Stromal cell of bone marrow (primary cell): ENCODE data around the gene NTNG1.

Experiments used
- DNase-seq: peaks from one replicate; pipeline ENCODE4 v3.0.0-alpha.2; 2012; ENCODE audit warnings: low read depth

Gene NTNG1

DNA sequence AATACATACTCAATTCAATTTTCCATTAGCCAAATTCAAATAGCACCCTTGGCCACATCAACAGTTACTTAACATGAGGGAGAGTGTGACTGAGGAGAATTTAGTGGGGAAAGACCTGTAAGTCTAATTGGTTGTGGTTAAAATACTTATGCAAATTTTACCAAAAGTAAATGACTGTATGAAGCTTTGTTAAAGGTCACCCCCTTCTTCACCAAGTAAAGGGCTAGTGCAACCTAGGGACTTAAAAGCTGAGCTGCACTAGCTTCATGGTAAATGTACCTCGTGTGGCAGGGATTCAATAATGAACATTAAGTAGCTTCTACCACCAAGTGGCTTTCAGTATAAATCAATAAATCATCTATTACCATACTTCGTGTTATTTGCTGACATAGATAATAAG lies 372.0 kb downstream of the NTNG1 start:
- DNase-seq, result no peak

DNA sequence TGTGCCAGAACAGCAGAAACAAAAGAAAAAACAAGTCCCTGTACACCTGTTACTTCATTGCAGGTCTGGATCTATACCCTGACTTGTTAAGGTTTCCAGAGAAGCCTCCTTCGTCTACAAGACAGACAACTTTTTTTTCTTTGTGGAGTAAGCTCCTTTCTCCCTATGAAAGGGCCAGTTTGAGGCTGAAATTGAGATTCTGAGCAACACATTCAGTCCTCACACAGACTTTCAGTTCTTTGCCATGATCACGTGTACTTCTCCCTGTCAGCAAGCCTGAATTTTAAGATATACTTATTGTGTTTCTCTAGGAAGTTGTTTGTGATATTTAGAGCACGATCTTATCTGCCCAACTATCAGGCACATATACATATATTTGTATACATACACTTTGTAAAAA lies 374.0 kb downstream of the NTNG1 start:
- DNase-seq, result no peak

DNA sequence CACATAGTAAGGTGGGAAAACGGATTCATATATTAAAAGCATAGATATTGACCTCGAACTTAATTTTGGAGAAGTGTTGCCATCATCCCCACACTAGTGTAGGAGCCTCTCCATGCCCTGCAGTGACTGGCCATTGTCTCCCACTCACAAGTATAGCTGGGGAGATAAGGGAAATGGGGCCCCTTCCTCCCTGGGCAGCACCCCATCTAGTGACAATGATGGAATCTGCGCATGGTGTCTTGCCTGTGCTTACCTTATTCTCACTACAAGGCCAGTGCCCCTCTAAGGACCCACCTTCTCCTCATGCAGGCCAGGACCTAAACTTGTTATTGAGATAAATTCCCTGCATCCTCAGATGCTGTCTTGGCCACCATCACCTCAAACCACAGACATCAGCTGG lies 374.9 kb downstream of the NTNG1 start:
- no peak for DNase-seq

DNA sequence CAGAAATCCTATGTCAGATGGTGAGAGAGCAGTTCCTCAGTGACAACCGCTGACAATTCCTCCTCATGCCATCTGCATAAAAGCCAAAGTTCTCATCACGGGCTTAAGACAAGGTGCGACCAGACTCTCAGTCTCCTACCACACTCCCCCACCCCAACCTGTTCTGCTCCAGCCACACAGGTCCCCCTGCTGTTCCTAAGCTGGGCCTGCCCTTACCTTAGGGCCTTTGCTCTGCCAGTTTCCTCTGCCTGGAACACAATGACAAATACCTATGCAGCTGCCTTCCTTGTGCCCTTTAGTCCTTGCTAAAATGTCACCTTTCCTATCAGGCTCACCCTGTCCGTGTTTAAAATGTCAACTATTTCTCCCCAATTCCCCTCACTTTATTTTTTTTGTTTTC lies 382.2 kb downstream of the NTNG1 start:
- DNase-seq, result no peak

DNA sequence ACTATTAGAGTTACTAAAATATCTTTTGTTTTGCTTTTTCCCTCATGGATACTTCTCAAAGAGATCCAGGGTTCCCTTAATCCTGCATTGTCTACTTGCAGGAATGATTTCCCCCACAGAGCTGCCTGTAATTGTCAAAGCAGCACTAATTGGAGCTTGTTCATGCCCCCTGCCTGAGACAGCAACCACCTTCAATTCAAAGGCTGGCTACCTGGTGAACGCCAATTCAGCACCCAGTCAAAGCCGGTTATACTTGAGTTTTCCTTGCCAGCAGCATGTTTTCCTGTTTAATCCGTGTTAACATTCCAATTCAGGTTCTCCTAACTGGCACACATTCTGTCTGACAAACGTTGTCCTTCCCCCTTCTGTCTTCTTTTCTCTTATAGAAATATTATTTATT lies 382.9 kb downstream of the NTNG1 start:
- DNase-seq, result no peak

DNA sequence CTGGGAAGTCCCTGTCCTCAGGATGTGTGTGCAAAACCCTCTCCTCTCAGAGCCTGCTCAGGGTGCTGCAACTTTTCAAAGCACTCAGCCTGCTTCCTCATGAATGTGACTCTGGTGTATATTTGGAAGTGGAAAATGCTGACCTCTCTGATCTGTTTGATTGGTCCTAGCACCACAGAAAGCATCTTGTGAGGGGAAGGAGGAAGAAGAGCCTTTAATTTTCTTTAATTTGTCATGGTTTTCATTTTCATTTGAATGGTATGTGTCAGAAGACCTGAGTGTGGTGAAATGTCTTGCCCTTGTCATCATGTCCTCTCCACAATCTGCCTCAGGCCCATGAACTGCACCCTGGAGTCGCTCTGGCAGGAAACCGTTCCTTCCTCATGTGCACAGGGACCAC lies 383.5 kb downstream of the NTNG1 start:
- DNase-seq, result no peak

DNA sequence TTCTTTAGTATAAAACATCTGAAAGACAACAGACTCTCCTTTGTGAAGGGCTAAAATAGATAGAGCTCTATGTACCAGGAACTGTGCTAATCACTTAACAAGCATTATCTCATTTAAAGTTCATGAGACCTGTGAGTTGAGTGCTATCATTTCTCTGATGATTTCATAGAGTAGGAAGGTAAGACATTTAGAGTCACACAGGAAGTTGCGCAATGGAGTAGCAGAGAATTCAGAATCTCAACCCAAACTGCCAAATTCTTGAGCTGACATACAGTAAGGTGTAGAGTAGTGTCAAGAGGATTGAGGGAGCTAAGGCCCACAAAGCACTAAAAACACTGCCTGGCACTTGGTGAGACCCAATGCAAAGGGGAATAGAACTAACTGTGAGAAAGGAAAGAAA lies 384.3 kb downstream of the NTNG1 start:
- DNase-seq, result no peak

DNA sequence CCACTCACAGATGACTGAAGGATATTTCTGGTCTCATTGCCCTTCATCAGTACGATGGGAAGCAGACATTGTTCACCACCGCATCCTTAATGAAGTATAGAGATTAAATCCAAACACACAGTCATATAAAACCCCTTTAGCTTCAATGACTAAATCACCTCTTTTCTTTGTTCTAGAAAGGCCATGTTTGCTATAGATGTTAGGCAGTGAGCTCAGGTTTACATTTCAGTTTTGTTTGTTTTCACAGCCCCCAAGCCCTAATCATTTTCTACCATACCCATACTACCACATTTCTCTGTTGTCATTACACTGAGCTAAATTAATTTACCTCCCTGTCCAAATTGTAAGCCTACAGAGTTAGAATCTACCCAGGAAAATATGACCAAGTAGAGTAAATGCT lies 385.1 kb downstream of the NTNG1 start:
- DNase-seq, result no peak

DNA sequence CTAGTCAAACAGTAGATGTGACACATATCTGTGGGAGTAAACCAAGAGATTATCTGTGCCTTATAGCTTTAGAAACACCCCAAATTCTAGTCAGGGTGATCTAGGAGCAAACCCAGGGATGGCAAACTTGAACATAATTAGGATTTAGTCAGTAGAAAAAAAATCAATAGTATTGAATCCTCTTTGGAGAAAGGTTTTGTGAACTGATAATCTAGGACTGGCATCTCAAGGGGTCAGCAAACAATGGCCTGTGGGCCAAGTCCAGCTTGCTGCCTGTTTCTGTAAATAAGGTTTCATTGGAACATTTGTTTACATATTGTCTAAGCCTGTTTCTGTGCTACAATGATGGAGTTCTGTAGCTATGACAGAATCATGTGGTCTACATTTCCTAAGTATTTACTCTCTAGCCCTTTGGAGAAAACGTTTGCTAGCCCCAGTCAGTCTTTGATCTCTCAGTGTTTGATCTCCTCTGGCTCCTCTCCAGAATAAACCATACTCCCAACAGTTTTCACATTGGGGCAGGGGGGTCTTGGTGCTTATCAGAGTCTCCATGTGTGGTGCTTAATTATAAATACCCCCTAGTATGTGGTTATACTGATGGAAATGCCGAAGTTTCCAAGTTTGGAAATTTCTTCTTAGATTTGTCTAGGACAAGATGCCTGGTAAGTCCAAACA lies 385.8 kb downstream of the NTNG1 start:
- no peak for DNase-seq

DNA sequence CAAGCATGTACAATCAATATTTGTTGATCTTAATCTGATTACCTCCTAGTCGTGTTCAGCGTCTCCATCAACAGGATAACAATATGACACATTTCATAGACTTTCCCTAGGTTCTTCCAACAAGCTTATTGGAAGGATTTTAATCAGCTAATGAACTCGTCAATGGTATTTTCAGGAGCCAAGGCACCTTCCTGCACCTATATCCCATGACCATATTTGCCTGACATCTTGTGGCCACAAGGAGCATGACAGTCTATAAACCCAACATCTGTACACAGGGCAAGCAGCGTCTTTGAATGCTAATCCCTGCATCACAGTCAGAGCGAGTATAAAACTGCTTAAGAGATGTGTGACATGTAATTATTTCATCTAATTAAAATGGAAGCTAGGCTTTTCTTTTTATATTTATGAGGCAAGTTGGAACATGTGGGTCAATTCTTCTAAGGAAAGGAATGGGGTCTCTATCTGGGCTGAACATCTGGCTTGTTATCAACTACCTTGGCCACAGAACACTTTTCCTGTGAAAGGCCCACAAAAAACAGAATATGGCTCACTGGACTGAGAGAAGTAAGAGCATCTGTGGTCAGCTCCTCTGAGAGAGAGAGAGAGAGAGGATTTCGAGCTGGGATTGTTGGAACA lies 388.8 kb downstream of the NTNG1 start:
- DNase-seq, result peak; percentile 10

DNA sequence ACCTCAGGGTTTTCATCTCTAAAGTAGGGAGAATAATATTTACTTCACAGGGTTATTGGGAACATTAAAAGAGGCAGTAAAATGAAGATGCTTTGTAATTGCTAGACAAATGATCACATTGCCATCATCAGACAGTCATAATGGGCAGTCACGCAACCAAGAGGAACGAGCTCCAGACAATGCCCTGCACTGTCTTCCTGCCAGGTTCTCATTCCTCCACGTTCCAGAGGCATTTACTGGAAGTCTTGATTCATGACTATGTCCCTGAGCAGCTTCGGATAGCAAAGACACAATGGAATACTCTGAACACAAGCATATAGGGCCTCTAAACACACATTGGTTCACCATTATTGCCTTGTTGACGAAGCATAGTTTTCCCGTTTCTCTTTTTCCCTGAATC lies 389.7 kb downstream of the NTNG1 start:
- DNase-seq, result no peak

DNA sequence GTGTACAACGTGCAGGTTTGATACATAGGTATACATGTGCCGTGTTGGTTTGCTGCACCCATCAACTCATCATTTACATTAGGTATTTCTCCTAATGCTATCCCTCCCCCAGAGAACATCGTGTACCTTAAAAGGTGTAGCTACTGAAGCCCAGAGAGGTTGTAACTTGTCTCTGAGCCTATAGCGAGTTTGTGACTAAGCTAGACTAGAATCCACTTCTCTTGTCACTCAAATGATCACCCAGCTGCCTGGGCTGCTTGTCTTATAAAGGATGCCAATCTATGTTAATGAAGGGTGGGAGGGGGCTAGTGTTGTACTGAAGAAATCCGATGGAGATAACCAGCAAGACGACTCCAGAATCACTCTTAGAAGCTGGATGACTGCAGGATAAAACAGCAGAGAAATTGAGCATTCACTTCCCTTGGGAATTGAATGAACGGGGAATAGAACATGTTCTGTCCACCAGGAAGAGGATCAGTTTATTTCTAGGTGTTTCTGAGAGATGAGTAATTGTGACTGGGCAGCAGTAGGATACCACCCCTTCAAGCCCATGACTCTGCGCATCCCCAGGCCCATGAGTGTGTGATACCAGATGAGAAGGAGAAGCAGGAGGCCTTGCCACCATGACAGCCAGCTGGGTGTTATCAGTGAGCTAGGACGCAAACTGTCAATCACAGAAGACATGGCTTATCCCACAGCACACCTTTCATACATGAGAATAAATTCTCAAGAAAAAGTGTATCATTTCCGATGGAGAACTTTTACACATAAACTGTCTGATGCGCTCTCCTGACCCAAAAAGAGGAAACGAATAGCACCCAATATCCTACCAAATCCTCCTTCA lies 390.4 kb downstream of the NTNG1 start:
- DNase-seq, result no peak

DNA sequence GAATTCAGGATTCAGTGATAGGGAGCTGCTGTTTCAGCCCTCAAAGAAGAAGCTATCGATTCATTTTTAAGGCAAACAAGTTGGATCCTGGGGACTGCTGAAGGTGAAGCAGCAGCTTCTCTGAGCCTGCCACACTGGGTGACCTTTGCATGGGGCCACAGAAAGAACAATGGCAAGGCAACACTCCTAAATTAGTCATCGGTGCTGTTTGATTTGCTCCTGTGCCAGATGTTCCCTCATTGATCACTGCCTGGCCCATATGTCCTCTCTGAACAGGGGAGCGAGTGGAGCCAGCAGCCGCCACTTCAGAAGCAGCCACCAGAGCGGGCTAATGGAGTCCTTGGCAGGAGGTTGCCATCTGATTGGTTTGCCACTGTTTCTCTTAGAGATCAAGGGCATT lies 391.5 kb downstream of the NTNG1 start:
- no peak for DNase-seq
